HG03280 (cell line): Measurements from ENCODE around the gene SKAP1.

Experiments
- ATAC-seq: cut with Tn5 transposase; IDR thresholded peaks from one replicate; pipeline ENCODE4 v1.9.1; 2021; ENCODE audit warnings: mild to moderate bottlenecking, moderate library complexity; ENCODE audit not compliant: unreplicated experiment

The SKAP1 gene

DNA sequence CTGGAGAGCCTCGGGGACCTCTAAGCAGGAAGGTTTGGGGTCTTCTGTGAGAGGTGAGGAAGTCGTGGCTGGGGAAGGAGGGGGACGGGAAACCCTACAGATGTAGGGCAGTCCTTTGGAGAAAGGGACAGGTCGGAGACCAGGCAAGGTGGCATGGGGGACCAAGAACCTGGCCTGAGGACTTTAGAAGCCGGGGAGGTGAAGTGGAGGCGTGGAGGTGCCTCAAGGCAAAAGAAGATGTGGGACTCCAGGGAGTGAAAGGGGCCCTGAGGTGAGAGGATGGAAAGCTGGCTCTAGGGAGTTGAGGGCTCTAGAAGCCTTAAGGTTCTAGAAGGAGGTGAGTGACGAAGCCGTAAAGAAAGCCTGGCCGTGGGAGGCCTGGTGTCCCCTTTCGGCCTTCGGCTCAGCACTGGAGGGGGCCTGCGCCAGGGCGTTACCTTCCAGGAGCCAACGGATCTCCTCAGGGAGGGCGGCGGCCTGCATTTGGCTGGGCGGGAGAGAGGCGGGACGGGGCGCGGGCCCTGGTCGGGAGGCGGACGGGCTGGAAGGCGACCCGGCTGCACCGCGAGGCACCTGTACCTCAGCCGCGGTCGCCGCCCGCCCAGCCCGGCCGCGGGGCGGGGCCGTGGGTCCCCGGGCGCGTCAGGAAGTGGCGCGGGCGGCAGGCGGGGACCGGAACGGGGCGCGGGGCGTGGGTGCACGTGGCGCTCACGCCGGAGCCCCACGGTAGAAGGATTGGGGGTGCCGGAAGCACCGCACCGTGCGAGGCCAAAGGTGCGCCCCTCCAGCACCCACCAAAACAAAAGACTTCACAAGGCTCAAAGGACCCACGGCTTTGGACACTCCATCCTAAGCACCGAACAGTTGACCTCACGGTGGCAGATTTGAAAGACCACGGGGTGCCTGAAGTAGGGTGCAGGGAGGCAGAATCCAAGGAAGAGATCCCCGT is at the start of gene SKAP1:
Gene SKAP1, minus strand, starts transcription at position 577 of the 949 bp plus-strand sequence.
- ATAC-seq = no peak

- ATAC-seq = no peak
Observed at GRCh38 chr17:48479014-48479402, 49.0 kb upstream of the SKAP1 start.

GRCh38 chr17:48478224-48479013 is 48.4 kb upstream of the SKAP1 start:
- no peak for ATAC-seq

DNA sequence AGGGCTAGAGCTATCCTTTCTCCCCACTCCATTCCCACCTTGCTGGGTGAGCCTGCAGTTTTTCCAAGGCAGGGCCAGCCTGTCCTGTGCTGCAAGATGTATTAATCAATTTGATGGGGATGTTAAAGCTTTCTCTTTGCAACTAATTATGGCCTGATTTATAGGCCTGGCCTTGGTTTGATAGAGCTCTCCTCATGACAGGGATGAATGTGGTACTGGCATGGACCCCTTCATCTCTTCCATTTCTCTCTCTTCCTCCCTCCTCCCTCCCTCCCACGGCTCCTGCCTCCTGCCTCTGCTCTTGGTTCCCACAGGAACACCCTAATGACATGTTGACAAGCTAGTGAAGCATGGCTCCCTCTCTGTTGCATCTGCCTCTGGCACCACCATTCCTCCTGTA is 47.2 kb upstream of the SKAP1 start:
- ATAC-seq = no peak

DNA sequence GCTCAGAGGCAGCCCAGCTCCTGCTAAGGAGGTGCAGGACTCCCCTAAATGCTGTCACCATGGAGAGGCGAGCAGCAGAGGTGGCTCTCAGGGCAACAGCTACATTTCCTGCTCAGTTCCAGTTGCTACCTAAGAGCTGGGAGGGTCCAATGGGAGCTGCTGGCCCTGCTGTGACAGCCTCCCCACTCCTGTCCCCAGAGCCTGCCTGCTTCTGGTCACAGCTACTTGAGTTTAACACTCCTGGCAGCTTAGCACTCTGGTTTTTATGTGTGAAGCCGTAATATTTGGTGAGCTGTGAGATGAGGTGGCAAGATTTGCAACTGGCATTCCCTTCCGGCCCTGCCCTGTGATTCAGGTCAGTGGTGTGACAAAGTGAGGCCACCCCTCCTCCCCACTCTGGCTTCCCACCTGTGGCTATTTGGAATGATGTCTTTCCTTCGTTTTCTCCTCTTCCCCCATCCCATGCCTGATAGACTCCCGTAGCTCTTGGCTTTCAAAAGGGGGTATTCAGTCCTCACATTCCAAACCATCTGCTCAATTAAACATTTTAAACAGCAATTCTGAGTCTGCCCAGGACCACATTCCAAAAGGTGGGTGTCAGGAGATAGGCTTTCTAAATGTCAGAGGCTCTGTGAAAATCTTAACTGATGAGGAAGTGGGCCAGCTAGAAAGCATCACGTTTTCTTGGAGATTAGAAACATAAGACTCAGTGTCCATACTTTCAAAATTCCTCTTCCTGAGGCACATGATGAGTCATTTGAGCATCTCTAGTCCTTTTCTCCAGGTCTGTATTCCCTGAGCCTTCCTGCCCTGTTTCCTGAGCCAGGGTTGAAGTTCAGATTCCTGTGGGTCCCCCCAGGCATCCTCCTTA is 42.6 kb upstream of the SKAP1 start:
- no peak for ATAC-seq

DNA sequence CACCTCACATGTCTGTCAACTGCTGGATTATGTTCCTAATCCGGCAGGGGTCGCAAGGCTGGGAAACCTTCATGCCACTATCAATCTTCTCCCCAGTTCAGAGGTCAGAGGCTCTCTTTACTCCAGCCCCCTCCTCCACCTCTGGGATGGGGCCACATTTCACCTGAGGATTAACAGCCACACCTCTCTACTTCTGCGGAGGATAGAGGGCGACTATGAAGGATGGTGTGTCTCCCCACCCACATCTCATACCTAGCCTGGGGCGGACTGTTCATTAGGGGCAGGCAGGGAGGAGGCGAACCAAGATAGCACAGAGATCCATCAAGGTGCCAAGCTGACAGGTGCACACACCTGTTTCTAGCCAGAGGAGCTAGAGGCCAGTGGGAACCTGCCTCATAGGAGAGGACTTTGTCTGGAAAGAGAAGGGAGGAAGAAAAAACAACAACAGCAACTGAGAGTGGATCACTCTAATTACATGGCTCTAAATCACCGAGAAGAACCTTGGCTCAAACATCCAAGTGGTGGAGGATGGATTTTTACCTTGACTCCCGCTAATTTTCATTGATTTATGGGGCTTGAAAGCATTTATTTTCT is 41.9 kb upstream of the SKAP1 start:
- ATAC-seq = no peak

- no peak for ATAC-seq
Observed at GRCh38 chr17:48470388-48471034, 40.5 kb upstream of the SKAP1 start.

DNA sequence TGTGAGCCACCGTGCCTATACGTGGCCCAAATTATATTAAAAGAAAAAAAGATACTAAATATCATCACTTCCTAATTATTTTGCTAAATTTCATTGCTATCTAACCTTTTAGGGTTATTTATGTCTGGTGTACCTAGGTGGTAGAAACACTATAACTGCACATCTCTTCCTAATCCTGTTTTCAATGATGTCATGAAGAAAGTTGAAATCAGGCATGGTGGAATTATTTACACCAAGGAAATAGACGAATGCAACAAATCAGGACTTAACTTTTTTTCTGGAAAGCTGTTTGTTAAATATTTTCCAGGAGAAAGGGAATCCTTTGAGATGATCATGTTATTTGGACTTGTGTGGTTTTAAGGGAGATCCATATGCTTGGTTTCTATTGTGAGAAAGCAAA is 39.2 kb upstream of the SKAP1 start:
- no peak for ATAC-seq

- no peak for ATAC-seq
Observed at GRCh38 chr17:48468299-48468698, 38.3 kb upstream of the SKAP1 start.

DNA sequence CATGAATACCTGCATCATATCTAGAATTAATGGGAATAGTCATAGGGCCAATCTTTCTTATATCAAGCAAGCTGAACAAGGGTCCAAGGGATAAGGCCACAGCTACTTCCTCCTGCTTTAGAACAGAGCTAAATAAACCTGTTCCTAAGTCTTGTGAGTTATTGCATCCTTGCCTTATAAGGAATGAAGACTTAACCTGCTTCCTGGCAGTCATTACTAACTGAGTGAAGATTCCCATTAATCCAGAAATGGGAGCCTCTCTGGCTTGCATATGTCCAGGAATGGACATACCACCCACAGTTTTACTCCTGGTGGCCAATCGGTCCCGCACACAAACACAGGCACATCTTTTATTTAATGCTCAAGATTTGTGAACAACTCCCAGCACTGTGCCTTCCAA is 35.9 kb upstream of the SKAP1 start:
- ATAC-seq = no peak

- ATAC-seq = no peak
Observed at GRCh38 chr17:48463526-48463925, 33.5 kb upstream of the SKAP1 start.

- no peak for ATAC-seq
Observed at GRCh38 chr17:48462946-48463345, 32.9 kb upstream of the SKAP1 start.

DNA sequence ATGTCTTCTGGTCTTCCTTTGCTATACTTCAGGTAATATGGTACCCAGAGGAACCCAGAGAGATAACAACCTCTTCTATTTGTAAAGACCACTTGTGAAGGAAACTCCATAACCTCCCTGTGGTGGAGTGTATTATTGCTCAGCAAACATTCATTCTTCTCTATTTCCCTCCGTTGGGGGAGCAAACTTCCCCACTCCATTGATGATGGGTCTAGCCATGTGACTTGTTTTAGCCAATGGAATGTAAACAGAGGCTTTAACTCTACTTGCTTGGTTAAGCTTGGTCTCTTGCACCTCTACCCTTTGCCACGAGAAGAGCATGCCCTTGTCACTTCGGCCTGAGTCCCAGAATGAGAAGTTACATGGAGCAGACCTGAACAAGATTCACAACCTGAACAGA is 30.0 kb upstream of the SKAP1 start:
- no peak for ATAC-seq

DNA sequence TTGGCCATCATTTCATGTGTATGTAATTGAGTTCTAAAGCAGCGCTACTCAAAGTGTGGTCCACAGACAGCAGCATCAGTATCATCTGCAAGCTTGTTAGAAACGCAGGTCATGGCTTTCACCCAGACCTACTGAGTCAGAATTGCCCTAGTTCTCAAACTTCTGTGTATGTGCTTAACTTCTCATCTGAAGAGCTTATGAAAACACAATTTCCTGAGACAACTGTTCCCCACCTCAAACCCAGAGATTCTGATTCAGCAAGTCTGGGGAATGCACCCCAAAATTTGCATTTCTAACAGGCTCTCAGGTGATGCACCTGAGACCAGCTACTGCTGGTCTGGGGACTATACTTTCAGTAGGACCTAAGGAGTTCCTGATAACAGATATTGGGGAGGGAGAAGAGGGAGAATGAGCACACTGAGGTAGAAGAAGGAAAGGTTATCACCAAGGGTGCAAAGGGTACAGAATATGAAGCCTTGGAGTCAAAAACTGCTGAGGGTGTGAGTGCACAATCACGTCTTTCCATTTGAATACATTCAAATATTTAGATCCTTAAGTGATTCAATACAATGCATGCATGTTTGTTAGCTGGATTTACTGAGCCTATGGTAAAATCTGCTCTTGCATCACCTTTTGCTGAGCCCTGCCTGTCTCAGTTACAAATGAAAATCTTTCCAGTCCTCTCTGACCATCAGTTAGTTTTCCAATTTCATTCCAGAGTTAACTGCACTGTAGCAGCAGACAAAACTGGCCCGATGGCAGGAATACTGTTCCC is 29.2 kb upstream of the SKAP1 start:
- no peak for ATAC-seq

GRCh38 chr17:48457080-48457836 is 27.2 kb upstream of the SKAP1 start:
- ATAC-seq = peak; percentile 56

DNA sequence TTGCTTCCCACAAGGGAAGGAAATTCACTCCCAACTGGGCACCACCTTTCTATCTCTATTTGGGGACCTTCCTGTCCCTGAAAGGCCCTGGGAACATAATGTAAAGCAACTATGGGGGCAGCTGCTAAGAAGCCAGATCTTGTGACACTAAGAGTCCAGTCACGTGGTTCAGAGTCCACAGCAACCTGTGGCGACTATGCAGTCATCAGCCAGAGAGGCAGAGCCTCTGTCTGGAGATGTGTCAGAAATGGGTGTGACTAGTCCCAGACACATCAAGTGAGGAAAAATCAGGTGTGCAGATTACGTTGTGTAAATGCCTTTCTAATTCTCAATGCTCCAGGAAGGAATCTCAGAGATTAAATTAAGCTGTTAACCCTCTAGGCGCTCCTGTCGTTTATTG is 26.6 kb upstream of the SKAP1 start:
- ATAC-seq = no peak

DNA sequence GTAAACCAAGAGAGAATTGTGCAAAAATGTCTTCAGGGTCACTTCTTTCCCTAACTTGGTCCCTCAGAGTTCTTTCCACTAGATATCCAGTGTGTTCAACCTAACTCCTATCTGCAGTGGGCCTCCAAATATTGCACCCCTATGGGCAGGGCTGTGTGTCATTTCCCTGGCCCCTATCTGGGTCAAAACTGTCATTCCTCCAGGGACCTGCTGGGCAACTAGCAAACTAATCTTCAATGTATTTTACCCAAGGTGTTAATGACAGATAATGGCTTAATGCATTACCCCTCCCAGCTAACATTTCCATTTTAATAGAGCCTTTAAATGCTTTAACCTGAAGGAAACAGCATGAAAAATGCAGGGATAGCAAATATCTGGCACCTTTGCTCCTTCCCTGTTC is 25.8 kb upstream of the SKAP1 start:
- no peak for ATAC-seq

- no peak for ATAC-seq
Observed at GRCh38 chr17:48453447-48453846, 23.4 kb upstream of the SKAP1 start.

DNA sequence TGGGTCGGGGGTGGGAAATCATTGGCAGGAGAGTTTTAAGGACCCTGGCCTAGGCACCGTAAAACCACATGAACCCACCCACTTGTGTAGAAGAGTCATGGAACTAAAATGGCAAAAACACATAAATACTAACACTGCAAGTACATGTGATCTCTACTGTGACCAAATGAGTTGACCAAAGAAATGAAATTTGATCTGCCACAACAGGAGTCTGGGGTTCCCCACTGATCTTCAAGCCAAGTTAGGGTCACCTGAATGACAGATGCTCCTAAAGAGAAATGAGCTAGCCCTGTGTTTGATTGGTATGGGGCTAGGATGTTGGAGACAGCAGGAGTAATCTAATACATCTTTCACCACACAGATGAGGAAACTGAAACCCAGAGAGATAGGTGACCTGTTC is 21.5 kb upstream of the SKAP1 start:
- no peak for ATAC-seq
